GM06990 (cell line): ENCODE data around the gene SLC38A4.

Source experiments
- DNase-seq: peaks from one replicate; pipeline ENCODE4 v3.0.0-alpha.2; 2011; ENCODE audit not compliant: insufficient read length; ENCODE audit errors: extremely low read depth
- H3K27me3 ChIP-seq: replicated peaks from 2 replicates; pipeline ENCODE4 v1.6.0; 2011; ENCODE audit warnings: low read length; ENCODE audit not compliant: control insufficient read depth, insufficient read depth
- H3K36me3 ChIP-seq: 2 replicates; pipeline ENCODE4 v1.5.1; 2011; ENCODE audit warnings: low read length; ENCODE audit not compliant: control insufficient read depth, insufficient read depth
- H3K4me3 ChIP-seq: replicated peaks from 2 replicates; pipeline ENCODE4 v1.5.1; 2011; ENCODE audit warnings: low read depth, mild to moderate bottlenecking, control low read depth, low read length
- CTCF ChIP-seq: IDR thresholded peaks from 2 replicates; pipeline ENCODE4 v1.5.1; 2011; ENCODE audit warnings: low read length, control low read depth, mild to moderate bottlenecking, inconsistent platforms; ENCODE audit not compliant: insufficient read depth, poor library complexity, severe bottlenecking

Gene SLC38A4

GRCh38 chr12:46839964-46840363 lies 14.2 kb upstream of the SLC38A4 start:
- TF ChIP-seq CTCF: no peak
- no peaks in the 10 kb centered on the region for H3K27me3 ChIP-seq
- no peak for DNase-seq
- no peak overlapping the region for H3K4me3 ChIP-seq
- H3K36me3 ChIP-seq: no peaks in the 10 kb centered on the region

- no peak for DNase-seq
- Histone ChIP-seq H3K4me3 (no peak overlapping the region), H3K27me3 (no peaks in the 10 kb centered on the region), H3K36me3 (no peaks in the 10 kb centered on the region)
- TF ChIP-seq CTCF: no peak
These were observed 13.4 kb upstream of the SLC38A4 start for GRCh38 chr12:46839232-46839631.

- TF ChIP-seq CTCF: no peak
- Histone ChIP-seq H3K27me3 (no peaks in the 10 kb centered on the region), H3K36me3 (no peaks in the 10 kb centered on the region), H3K4me3 (no peak overlapping the region)
- DNase-seq: no peak
These were observed 10.0 kb upstream of the SLC38A4 start for GRCh38 chr12:46835785-46836184.

- Histone ChIP-seq H3K36me3 (no peaks in the 10 kb centered on the region), H3K27me3 (no peaks in the 10 kb centered on the region; the same call in 1 of the 2 replicates), H3K4me3 (no peak overlapping the region)
- TF ChIP-seq CTCF: no peak
- DNase-seq: no peak
These were observed 6.4 kb upstream of the SLC38A4 start for GRCh38 chr12:46832130-46832704.

- H3K4me3 ChIP-seq: no peak overlapping the region
- no peak for TF ChIP-seq CTCF
- H3K36me3 ChIP-seq: no peaks in the 10 kb centered on the region
- no peaks in the 10 kb centered on the region; the same call in 1 of the 2 replicates for H3K27me3 ChIP-seq
- DNase-seq: no peak
These were observed 5.7 kb upstream of the SLC38A4 start for GRCh38 chr12:46831335-46832129.
